Fibroblast of lung (primary cell): ENCODE data around the gene PSMD9. TPM values are rescaled to one million over a fixed set of nuclear protein-coding genes. Genes with fewer than 3 reads are reported as not detected.

ENCODE experiments used
- DNase-seq, 2 donors: peaks; one replicate each; pipeline versions ENCODE4 v3.0.0 to v3.0.0-alpha.2; 2010; ENCODE audit warnings: low read depth in 2 of 2
- H2AFZ ChIP-seq: 2 replicates; pipeline ENCODE4 v1.5.1; 2012; ENCODE audit warnings: low read length, control low read depth, inconsistent platforms
- H3K27ac ChIP-seq: 2 replicates; pipeline ENCODE4 v1.5.1; 2011; ENCODE audit warnings: low read length, control low read depth; ENCODE audit not compliant: insufficient read depth
- H3K27me3 ChIP-seq: 2 replicates; pipeline ENCODE4 v1.5.1; 2011; ENCODE audit warnings: mild to moderate bottlenecking, low read length; ENCODE audit not compliant: control insufficient read depth, insufficient read depth
- H3K36me3 ChIP-seq: 2 replicates; pipeline ENCODE4 v1.5.1; 2011; ENCODE audit warnings: low read length; ENCODE audit not compliant: control insufficient read depth, insufficient read depth
- H3K4me1 ChIP-seq: 2 replicates; pipeline ENCODE4 v1.5.1; 2011; ENCODE audit warnings: low read length; ENCODE audit not compliant: control insufficient read depth, insufficient read depth; ENCODE audit errors: extremely low read depth
- H3K4me2 ChIP-seq: 2 replicates; pipeline ENCODE4 v1.5.1; 2011; ENCODE audit warnings: low read length, control low read depth; ENCODE audit not compliant: insufficient read depth; ENCODE audit errors: extremely low read depth
- H3K4me3 ChIP-seq, 4 experiments: fragments of 200-600 bp in 1 of 4; sonication (generic) in 1 of 4; replicated peaks in 1 of 4; 2 replicates each; pipeline ENCODE4 v1.5.1; 2011 to 2016; ENCODE audit warnings: low read length in 4 of 4, low read depth in 3 of 4, mild to moderate bottlenecking in 3 of 4, control low read depth in 2 of 4, inconsistent platforms in 1 of 4, mixed read lengths in 1 of 4; ENCODE audit not compliant: insufficient read depth in 1 of 4; ENCODE audit errors: control extremely low read depth in 1 of 4
- H3K79me2 ChIP-seq: 2 replicates; pipeline ENCODE4 v1.5.1; 2012; ENCODE audit warnings: mild to moderate bottlenecking, low read length, inconsistent platforms; ENCODE audit not compliant: control insufficient read depth, insufficient read depth
- H3K9ac ChIP-seq: 2 replicates; pipeline ENCODE4 v1.5.1; 2011; ENCODE audit warnings: mild to moderate bottlenecking, low read length, control low read depth; ENCODE audit not compliant: insufficient read depth
- H3K9me3 ChIP-seq: 2 replicates; pipeline ENCODE4 v1.5.1; 2012; ENCODE audit warnings: low read depth, low read length; ENCODE audit not compliant: control insufficient read depth, insufficient read depth
- H4K20me1 ChIP-seq: 2 replicates; pipeline ENCODE4 v1.5.1; 2011; ENCODE audit warnings: low read length; ENCODE audit not compliant: control insufficient read depth, insufficient read depth; ENCODE audit errors: extremely low read depth
- CTCF ChIP-seq, 2 donors: IDR thresholded peaks in 1 of 2; conservative IDR thresholded peaks in 1 of 2; 1 replicate in 1 of 2; 2 replicates in 1 of 2; pipeline ENCODE4 v1.5.1; 2011 to 2012; ENCODE audit warnings: low read length in 2 of 2, control low read depth in 1 of 2, inconsistent platforms in 1 of 2, low read depth in 1 of 2, mild to moderate bottlenecking in 1 of 2
- EZH2 ChIP-seq: IDR thresholded peaks from 2 replicates; pipeline ENCODE4 v1.5.1; 2012; ENCODE audit warnings: low read length, control low read depth, mild to moderate bottlenecking; ENCODE audit errors: missing control alignments
- polyA plus RNA-seq, 2 donors: library from polyadenylated mRNA; depleted of rRNA in 1 of 2; stranded (reverse) in 1 of 2; unstranded in 1 of 2; fragments of >200 nt; gene quantifications; 2 replicates each; pipeline ENCODE4 v1.2.1, GENCODE V29; 2011 to 2012; ENCODE audit warnings: missing spikeins in 1 of 2
- total RNA-seq: library from RNA; depleted of rRNA; stranded (reverse); fragments of >200 nt; gene quantifications from 2 replicates; pipeline ENCODE4 v1.2.1, GENCODE V29; 2014

PSMD9 gene
- total and polyA plus RNA-seq, 2 donors (not counting 1 experiment from before 2014, with no cell fraction given): 73.5 to 77.7 TPM

- TF ChIP-seq EZH2: no peak
- no peak for TF ChIP-seq CTCF (conservative IDR thresholded peaks at IDR 0.05 in 1 of 2, IDR thresholded peaks at IDR 0.05 in 1 of 2; ENCODE audit: low read depth in 1 of 2, low read length in 2 of 2)
- no peaks in the 10 kb centered on the region for H3K79me2 ChIP-seq
- H3K27ac ChIP-seq: peak overlapping the region; percentile 67
- H3K9me3 ChIP-seq: no peaks in the 10 kb centered on the region
- H2AFZ ChIP-seq: no peak overlapping the region
- no peak for DNase-seq
- peaks cover 3% of the 10 kb centered on the region for H3K4me1 ChIP-seq
- peak overlapping the region; percentile 60 for H3K4me2 ChIP-seq
- H3K36me3 ChIP-seq: peaks cover 5% of the 10 kb centered on the region
- peak overlapping the region in 3 of 4 experiments; percentile 10 to 21 (median 17) for H3K4me3 ChIP-seq
- peak overlapping the region; percentile 53 for H3K9ac ChIP-seq
- no peaks in the 10 kb centered on the region for H3K27me3 ChIP-seq
- no peaks in the 10 kb centered on the region for H4K20me1 ChIP-seq
Observed at GRCh38 chr12:121918679-121919038, 30.1 kb downstream of the PSMD9 start.

DNA sequence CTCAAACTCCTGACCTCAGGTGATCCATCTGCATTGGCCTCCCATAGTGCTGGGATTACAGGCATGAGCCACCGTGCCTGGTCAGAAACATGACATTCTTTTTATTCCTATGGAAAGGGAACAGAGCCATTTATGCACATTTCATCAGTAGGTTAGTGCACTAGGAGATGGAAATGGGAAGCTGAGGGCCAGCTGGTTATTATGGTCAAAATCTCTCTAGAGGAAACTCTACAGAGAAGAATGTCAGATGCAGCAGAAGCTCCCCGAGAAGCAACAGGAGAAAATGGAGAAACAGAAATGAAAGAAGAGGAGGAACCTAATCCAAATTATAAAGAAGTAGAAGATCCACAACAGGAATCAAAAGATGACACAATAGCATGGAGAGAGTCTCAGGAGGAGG is 32.5 kb downstream of the PSMD9 start:
- DNase-seq: no peak
- no peaks in the 10 kb centered on the region for H3K27me3 ChIP-seq
- H3K79me2 ChIP-seq: no peaks in the 10 kb centered on the region
- H3K27ac ChIP-seq: no peak overlapping the region
- H3K9ac ChIP-seq: no peak overlapping the region
- H4K20me1 ChIP-seq: no peaks in the 10 kb centered on the region
- peaks cover 5% of the 10 kb centered on the region for H3K36me3 ChIP-seq
- no peak overlapping the region for H3K4me2 ChIP-seq
- H3K9me3 ChIP-seq: no peaks in the 10 kb centered on the region
- H3K4me1 ChIP-seq: peaks cover 10% of the 10 kb centered on the region
- TF ChIP-seq EZH2: no peak
- TF ChIP-seq CTCF (conservative IDR thresholded peaks at IDR 0.05 in 1 of 2, IDR thresholded peaks at IDR 0.05 in 1 of 2; ENCODE audit: low read depth in 1 of 2, low read length in 2 of 2): no peak
- no peak overlapping the region for H3K4me3 ChIP-seq
- H2AFZ ChIP-seq: no peak overlapping the region

DNA sequence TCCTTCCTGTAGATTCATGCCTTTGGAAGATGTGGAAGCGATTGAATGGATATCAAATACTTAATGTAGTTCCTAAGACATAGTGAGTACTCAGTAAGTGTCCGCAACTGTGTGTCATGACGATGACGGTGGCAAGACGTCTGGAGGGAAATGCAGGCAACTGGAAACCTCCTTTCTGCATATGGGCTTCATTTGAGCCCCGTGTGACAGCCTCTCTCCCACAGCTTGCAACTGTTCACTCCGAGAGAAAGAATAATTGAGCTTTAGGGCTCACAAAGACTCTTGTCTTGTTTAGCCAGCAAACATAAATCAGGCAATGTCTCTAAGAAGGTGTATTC is 36.7 kb downstream of the PSMD9 start:
- H4K20me1 ChIP-seq: no peaks in the 10 kb centered on the region
- no peak overlapping the region for H3K4me2 ChIP-seq
- H3K36me3 ChIP-seq: no peaks in the 10 kb centered on the region
- H3K27me3 ChIP-seq: no peaks in the 10 kb centered on the region
- peak overlapping the region; percentile 48 for H2AFZ ChIP-seq
- no peak for TF ChIP-seq CTCF (conservative IDR thresholded peaks at IDR 0.05 in 1 of 2, IDR thresholded peaks at IDR 0.05 in 1 of 2; ENCODE audit: low read depth in 1 of 2, low read length in 2 of 2)
- TF ChIP-seq EZH2: no peak
- H3K9ac ChIP-seq: no peak overlapping the region
- peaks cover 12% of the 10 kb centered on the region for H3K4me1 ChIP-seq
- peak overlapping the region in 1 of 4 experiments; percentile 43 for H3K4me3 ChIP-seq
- DNase-seq: peak; percentile 63 to 86
- H3K9me3 ChIP-seq: no peaks in the 10 kb centered on the region
- H3K79me2 ChIP-seq: no peaks in the 10 kb centered on the region
- H3K27ac ChIP-seq: peak overlapping the region; percentile 96
